HL-60 (cell line): ENCODE measurements around the gene KRT86.

ENCODE experiments used
- DNase-seq, 2 experiments: peaks; one replicate each; pipeline ENCODE4 v3.0.0-alpha.2; 2010 to 2020; ENCODE audit warnings: low read depth in 1 of 2, low spot score in 1 of 2
- H3K27ac ChIP-seq: fragments of 250-450 bp; sonication (Bioruptor Pico); replicated peaks from 2 replicates; pipeline ENCODE4 v1.5.1; 2020; ENCODE audit warnings: mild to moderate bottlenecking, moderate library complexity
- H3K27me3 ChIP-seq: fragments of 250-450 bp; sonication (Bioruptor Pico); 2 replicates; pipeline ENCODE4 v1.5.1; 2021; ENCODE audit warnings: mild to moderate bottlenecking, moderate library complexity; ENCODE audit not compliant: insufficient read depth, poor library complexity, severe bottlenecking
- H3K4me3 ChIP-seq: replicated peaks from 2 replicates; pipeline ENCODE4 v1.5.1; 2011; ENCODE audit warnings: mild to moderate bottlenecking, control low read depth, low read length; ENCODE audit not compliant: insufficient read depth
- GABPA ChIP-seq: IDR thresholded peaks from 2 replicates; pipeline ENCODE4 v1.6.1; 2012; ENCODE audit warnings: low read depth
- POLR2AphosphoS5 ChIP-seq: IDR thresholded peaks from 2 replicates; pipeline ENCODE4 v1.6.1; 2012; ENCODE audit warnings: low read depth
- REST ChIP-seq: IDR thresholded peaks from 2 replicates; pipeline ENCODE4 v1.6.1; 2012; ENCODE audit warnings: low read depth; ENCODE audit not compliant: insufficient replicate concordance
- SPI1 ChIP-seq: IDR thresholded peaks from 2 replicates; pipeline ENCODE4 v1.6.1; 2012; ENCODE audit warnings: low read depth, mild to moderate bottlenecking, borderline replicate concordance
- TF ChIP-seq, protein P1 (sequence below): IDR thresholded peaks from one replicate; pipeline ENCODE4 v1.5.1; 2011; ENCODE audit warnings: low read length, control low read depth, inconsistent platforms; ENCODE audit not compliant: insufficient read depth

Gene KRT86

GRCh38 chr12:52229836-52230343 is 44.6 kb upstream of the KRT86 start:
- DNase-seq: no peak
- H3K4me3 ChIP-seq: no peak overlapping the region
- no peak overlapping the region for H3K27ac ChIP-seq
- H3K27me3 ChIP-seq: peaks cover 14% of the 10 kb centered on the region
- TF ChIP-seq, protein P1, sequence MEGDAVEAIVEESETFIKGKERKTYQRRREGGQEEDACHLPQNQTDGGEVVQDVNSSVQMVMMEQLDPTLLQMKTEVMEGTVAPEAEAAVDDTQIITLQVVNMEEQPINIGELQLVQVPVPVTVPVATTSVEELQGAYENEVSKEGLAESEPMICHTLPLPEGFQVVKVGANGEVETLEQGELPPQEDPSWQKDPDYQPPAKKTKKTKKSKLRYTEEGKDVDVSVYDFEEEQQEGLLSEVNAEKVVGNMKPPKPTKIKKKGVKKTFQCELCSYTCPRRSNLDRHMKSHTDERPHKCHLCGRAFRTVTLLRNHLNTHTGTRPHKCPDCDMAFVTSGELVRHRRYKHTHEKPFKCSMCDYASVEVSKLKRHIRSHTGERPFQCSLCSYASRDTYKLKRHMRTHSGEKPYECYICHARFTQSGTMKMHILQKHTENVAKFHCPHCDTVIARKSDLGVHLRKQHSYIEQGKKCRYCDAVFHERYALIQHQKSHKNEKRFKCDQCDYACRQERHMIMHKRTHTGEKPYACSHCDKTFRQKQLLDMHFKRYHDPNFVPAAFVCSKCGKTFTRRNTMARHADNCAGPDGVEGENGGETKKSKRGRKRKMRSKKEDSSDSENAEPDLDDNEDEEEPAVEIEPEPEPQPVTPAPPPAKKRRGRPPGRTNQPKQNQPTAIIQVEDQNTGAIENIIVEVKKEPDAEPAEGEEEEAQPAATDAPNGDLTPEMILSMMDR: no peak
- TF ChIP-seq SPI1 (no peak), REST (no peak), POLR2AphosphoS5 (no peak), GABPA (no peak)

- TF ChIP-seq REST (no peak), GABPA (no peak), SPI1 (no peak), POLR2AphosphoS5 (no peak)
- TF ChIP-seq, protein P1: no peak
- H3K27me3 ChIP-seq: peaks cover 14% of the 10 kb centered on the region
- no peak overlapping the region for H3K4me3 ChIP-seq
- H3K27ac ChIP-seq: no peak overlapping the region
- no peak for DNase-seq
Observed at GRCh38 chr12:52230364-52231281, 43.8 kb upstream of the KRT86 start.

GRCh38 chr12:52231305-52232202 is 42.9 kb upstream of the KRT86 start:
- Histone ChIP-seq H3K27me3 (peaks cover 14% of the 10 kb centered on the region), H3K4me3 (no peak overlapping the region), H3K27ac (no peak overlapping the region)
- no peak for DNase-seq
- no peak for TF ChIP-seq GABPA
- TF ChIP-seq SPI1: no peak
- TF ChIP-seq, protein P1: no peak
- TF ChIP-seq POLR2AphosphoS5: no peak
- no peak for TF ChIP-seq REST
